Heart left ventricle (tissue), 13 donors: ENCODE measurements around the gene AGMO.

Experiments used
- CTCF ChIP-seq, 12 donors: fragments of 200-600 bp; sonication (generic) in 4 of 12; IDR thresholded peaks; one replicate each; pipeline versions ENCODE4 v1.5.0 to v1.8.0; 2018 to 2022; ENCODE audit warnings: antibody characterized with exemption in 12 of 12, mild to moderate bottlenecking in 5 of 12
- POLR2A ChIP-seq, 2 donors: fragments of 450-650 bp; IDR thresholded peaks; one replicate each; pipeline ENCODE4 v1.6.1; 2017; ENCODE audit warnings: antibody characterized with exemption in 2 of 2, mild to moderate bottlenecking in 2 of 2, moderate library complexity in 2 of 2
- donor health status: ischemic (EF 13 %, LVEDD 7.1; RV severe dilation, severe dysfunction).
- donor health status: DM: no; HTN: yes; CAD: no.
- donor health status: DM: no; HTN: no; CAD: no.
- donor health status: ischemic (EF 25% LVEDD 6.9; RV normal size, moderate dysfunction).
- donor health status: ischemic (EF 25% LVEDD 5.7; RV mildly dilated, moderate dysfunction).
- donor health status: ischemic (EF 35%, LVEDD 5.7; RV mildly dilated, moderate dysfunction).
- donor health status: nonischemic (EF 11% LVEDD 7.7; RV severe dilation, severe dysfunction).
- donor health status: DM: yes; HTN: yes; CAD: no.
- donor health status: PGD.
- donor health status: ischemic (EF 29% LVEDD 5.4; RV normal size, mild dysfunction).
- donor health status: nonischemic (EF 23%, LVEDD 6.1; RV moderate dilation, normal function).

DNA sequence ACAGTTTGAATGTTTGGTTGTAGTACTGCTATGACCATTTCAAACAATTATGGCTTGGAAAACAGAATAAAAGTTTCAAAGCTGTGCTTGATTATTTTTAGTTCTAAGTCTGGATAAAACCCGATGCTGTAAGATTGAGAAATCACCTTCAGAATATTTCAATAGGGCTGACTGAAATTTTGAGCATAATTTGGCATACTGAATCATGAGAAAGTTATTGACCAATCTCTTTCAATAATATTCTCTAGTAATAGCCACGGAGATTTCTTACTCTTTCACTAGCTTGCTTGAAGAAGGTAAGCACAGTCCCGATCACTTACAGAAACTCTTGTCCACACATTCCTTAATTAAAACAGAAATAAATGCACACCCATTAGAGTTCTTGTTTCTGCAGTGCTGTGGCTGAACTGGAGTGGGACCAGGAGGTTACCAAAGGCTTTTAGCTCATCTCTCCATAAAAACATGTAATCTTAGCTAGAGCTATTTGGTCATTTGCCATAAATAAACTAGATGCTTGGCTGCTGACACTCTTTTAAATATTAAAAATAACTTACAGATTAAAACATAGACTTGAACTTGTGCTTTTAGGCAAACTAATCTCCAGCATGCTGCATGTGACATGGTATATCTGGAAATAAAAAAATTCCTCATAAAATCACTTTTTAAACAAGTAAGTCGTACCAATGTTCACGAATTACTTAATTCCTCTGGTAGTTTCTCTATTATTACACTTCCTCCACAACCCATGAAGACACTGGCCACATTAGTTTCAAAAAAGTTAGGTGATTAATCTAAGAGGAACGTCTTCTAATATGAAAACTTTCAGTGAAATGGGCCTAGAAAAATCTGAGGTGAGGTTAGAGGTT lies 97.8 kb downstream of the AGMO start:
- TF ChIP-seq CTCF (IDR thresholded peaks at IDR 0.05) (no peak), POLR2A (IDR thresholded peaks at IDR 0.05) (no peak)
